GM18870 (cell line): ENCODE results near the gene SCFD2.
"Not testable (repeated sequence)": the region's sequence is repeated elsewhere in the genome, so short reads cannot be mapped to it uniquely, and the experiment has no call there.

Experiments
- ATAC-seq: cut with Tn5 transposase; IDR thresholded peaks from one replicate; pipeline ENCODE4 v1.9.1; 2021; ENCODE audit warnings: moderate library complexity; ENCODE audit not compliant: unreplicated experiment

The SCFD2 gene

DNA sequence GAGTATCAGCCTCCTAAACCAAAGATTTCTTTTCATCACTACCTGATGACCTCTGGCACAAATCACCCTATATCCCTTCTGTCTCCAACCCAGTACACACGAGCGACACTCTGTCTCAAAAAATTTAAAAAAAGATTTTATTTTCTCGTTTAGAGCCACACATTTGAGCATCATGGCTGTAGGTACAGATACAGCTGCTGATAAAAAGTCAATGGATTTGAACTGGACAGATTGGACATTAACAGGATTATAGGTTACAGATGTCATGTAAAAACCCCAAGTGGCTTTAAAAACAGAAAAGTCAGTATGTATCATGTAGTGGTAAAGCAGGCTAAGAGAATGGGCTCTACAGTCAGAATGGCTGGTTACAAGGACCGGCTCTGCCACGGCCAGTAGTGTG is 171.1 kb downstream of the SCFD2 start:
- ATAC-seq, result no peak

- ATAC-seq, result no peak
Observed at GRCh38 chr4:53193111-53193510, 172.8 kb downstream of the SCFD2 start.

DNA sequence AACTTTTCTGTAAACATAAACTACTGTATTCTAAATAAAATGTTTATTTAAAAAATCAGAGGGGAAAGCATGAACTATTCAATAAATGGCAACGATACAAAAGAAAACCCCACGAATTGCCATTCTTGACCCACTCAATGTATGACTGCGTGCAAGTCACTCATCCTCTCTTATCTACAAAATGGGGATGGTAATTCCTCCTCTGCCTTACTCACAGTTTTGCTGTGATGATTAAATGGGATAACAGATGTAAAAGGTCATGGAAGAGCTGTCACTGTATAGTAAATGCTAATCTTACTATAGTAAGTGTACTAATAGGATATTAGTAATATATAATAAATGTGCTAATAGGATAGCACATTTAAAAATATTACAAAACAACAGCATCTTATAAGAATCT is 173.4 kb downstream of the SCFD2 start:
- no peak for ATAC-seq

GRCh38 chr4:53191997-53192396 is 173.9 kb downstream of the SCFD2 start:
- no peak for ATAC-seq

DNA sequence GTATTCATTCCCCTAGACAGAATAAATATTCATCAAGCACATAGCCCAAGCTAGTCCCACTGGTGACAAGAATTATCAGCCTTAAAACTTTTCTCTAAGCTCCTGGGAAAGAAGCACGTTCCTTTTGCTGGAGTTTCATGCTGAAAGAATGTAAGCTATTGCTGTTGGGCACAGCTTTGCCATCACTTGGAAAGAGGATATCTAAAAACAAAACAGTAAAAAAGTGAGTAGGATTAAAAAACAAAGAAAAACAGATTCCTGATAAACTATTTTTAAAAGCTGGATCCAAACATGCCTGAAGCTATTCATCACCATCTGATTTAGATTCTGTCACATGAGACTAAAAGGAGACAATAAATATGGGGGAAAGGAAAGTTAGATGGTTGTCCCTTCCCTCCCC is 176.8 kb downstream of the SCFD2 start:
- ATAC-seq, result no peak

DNA sequence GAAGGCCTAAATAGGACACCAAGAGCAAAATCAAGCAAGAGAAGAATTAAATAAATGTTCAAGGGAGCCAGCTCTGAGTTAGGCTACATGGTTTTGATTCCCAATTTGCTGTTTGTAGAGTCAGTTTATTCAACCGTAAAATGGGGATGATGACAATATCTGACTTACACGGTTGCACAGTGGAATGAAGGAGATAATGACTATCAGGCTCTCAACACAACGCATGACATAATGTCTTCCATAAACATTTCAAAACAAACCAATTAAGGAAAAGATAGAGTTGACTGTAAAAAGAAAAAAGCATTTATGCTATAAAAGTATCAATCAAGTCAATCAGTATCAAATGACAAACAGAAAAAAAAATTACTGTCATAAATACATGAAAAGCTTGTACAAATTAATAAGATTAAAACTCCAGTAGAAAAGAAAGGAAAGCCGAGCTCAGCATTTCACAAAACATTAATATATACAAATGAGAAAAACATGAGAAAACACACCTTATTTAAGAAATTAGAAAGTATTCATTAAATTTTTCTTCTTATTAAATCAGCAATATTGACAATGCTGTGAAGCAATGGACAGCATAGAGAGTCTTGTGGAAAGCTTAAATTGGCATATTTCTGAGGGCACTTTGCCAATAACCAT is 179.0 kb downstream of the SCFD2 start:
- ATAC-seq, result no peak

- ATAC-seq, result no peak
Observed at GRCh38 chr4:53185869-53186585, 179.8 kb downstream of the SCFD2 start.

- no peak for ATAC-seq
Observed at GRCh38 chr4:53183754-53184153, 182.1 kb downstream of the SCFD2 start.

DNA sequence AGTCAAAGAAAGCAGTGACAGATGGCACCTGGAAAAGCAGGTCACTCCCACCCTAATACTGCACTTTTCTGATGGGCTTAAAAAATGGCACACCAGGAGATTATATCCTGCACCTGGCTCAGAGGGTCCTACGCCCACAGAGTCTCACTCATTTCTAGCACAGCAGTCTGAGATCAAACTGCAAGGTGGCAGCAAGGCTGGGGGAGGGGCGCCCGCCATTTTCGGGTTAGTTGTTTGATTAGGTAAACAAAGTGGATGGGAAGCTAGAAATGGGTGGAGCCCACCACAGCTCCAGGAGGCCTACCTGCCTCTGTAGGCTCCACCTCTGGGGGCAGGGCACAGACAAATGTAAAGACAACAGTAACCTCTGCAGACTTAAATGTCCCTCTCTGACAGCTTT is 188.1 kb downstream of the SCFD2 start:
- ATAC-seq, result not testable (repeated sequence)

- ATAC-seq, result no peak
Observed at GRCh38 chr4:53175640-53176039, 190.2 kb downstream of the SCFD2 start.

GRCh38 chr4:53174823-53175222 is 191.0 kb downstream of the SCFD2 start:
- no peak for ATAC-seq

DNA sequence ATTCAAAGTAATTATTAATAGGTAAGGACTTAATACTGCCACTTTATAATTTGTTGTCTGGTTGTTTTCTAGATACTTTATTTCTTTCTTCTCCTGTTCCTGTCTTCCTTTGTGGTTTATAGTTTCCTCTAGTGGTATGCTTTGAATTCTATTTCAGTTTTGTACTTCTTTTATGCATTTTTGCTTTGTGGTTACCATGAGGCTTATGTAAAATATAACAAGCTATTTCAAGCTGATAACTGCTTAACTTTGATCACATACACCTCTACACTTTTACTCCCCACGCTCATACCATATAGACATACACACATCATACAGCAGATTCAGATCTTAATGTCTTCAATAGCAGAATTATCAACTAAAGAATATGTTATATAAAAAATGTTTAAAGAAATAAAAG is 192.3 kb downstream of the SCFD2 start:
- ATAC-seq, result no peak

DNA sequence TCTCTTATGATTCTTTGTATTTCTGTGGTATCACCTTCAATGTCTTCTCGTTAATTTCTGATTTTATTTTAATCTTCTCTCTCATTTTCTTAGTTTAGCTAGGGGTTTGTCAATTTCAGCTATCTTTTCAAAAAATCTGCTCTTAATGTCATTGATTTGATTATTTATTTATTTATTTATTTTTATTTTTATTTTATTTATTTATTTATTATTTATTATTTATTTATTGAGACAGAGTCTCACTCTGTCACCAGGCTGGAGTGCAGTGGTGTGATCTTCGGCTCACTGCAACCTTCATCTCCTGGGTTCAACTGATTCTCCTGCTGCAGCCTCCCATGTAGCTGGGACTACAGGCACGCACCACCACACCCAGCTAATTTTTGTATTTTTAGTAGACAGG is 194.1 kb downstream of the SCFD2 start:
- ATAC-seq, result no peak

DNA sequence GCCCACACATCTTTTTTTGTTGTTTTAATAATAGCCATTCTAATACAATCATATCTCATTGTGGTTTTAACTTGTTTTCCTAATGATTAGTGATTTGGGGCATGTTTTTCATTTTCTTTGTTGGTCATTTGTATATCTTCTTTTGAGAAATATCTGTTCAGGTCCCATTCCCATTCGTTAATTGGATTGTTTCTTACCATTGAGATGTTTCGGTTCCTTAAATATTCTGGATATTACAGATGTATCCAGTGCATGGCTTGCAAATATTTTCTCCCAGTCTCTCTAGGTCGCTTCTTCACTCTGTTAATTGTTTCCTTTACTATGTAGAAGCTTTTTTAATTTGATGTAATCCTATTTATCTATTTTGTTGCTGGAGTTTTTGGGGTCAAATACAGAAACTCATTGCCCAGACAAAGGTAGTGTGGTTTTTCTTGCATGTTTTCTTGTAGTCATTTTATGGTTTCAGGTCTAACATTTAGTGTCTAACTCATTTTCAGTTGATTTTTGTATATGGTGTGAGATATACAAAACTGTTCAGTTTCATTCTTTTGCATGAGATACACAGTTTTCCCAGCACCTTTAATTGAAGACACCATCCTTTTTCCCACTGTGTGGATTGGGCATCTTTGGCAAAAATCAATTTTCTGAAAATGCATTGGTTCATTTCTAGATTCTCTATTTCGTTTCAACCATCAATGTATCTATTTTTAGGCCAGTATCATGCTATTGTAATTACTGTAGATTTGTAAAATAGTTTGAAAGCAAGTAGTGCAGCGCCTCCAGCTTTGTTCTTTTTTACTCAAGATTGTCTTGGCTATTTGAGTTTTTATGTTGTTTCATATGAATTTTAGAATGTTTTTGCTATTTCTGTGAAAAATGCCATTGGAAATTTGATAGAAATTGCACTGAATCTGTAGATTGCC is 195.9 kb downstream of the SCFD2 start:
- no peak for ATAC-seq

GRCh38 chr4:53168228-53168627 is 197.6 kb downstream of the SCFD2 start:
- no peak for ATAC-seq

- no peak for ATAC-seq
Observed at GRCh38 chr4:53162969-53163368, 202.9 kb downstream of the SCFD2 start.

DNA sequence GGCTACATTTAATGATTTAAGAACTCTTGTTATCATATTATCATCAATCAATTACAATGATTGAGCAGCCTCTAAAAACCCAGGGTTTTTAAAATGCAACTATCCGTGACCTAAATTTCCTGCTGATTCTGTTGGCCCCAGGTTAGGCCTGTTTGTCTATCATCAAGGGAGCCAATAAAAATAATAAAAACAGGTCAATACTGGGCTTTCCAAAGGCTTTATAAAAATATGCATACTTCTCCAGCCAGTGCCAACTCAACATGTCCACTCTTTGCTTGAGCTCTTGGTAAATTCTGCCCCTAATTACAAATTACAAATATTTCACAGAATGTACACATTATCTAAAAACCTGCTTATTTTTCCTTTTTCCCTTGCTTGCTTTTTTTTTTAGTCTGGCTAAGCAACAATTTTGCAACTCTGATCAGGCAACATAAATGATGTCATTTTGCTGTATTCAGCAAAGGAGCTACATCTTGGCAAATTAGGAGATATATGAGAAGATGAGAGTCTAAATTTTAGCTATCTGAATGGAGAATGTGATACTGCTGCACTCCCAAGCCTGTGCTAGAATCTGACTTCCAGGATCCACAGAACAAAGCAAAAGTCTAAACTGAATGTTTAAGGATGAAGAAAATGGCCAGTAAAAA is 204.0 kb downstream of the SCFD2 start:
- ATAC-seq, result no peak

DNA sequence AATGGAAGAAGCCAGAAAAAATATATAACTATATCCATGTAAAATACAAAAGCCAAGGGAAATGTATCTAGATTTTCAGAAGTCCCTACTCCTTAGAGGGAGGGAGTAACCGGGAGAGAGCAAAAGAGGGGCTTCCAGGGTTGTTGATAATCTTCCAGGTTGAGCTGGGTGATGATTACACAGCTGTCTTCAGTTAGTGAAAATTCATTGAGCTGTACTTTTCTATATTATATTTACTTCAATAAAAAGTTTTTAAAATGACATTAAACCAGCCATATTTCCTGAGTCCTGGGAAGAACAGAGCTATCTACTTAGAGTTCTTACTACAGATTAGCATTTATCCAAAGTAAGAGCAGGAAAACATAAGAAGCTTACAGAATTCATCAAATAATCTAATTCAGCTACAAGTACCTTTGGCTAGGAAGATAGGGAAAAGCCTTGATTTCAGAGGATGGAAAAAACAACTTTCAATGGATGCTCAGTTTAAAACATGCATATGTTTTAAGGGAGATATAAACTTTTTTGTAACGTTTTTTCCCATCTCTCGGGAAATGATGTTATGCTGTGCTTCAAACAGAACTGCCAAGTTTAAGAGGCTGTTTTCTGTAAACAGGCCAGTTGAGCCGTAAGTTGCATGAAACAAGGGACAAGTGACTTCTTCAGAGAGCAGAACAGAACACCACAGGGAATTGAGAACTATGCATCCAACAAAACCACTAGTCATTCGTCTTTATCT is 204.6 kb downstream of the SCFD2 start:
- ATAC-seq, result no peak

GRCh38 chr4:53156896-53157295 is 209.0 kb downstream of the SCFD2 start:
- no peak for ATAC-seq

DNA sequence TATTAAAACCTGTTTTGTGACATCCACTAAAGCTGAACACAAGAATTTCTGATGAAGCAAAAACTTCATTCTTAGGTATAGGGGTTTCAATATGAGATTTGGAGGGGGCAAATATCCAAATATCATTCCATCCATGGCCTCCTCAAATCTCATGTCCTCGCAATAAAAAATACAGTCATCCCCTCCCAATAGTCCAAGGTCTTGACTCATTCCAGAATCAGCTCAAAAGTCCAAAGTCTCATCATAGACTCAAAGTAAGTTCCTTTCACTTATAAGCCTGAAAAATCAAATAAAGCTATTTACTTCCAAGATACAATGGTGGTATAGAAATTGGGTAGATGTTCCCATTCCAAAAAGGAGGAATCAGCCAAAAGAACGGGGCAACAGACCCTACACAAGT is 213.4 kb downstream of the SCFD2 start:
- no peak for ATAC-seq

GRCh38 chr4:53151489-53151788 is 214.4 kb downstream of the SCFD2 start:
- ATAC-seq, result no peak
